Measurements from ENCODE around the gene DCK.

DNA sequence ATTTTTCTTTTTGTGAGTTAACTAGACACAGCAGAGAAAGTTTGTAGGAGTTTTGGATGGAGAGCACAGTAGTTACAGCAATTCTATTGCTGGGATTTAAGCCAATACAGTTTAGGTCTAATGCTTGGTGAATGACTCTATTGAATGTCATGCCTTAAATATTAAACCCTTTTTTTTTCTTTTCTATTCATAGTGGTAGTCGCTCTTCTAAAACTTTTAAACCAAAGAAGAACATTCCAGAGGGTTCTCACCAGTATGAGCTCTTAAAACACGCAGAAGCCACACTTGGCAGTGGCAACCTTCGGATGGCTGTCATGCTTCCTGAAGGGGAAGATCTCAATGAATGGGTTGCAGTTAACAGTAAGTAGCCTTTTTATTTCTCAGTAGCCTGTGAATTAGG is 34.8 kb upstream of the DCK start:
- TF ChIP-seq EZH2 (IDR thresholded peaks at IDR 0.05; ENCODE audit: insufficient read depth, poor library complexity, severe bottlenecking) (no peak), EZH2phosphoT487 (IDR thresholded peaks at IDR 0.05; ENCODE audit: insufficient read depth, low read depth) (no peak)
